Measurements from ENCODE around the gene TAF4B. TPM values are rescaled to one million over a fixed set of nuclear protein-coding genes. Genes with fewer than 3 reads are reported as not detected.
"Not testable (repeated sequence)": the region's sequence is repeated elsewhere in the genome, so short reads cannot be mapped to it uniquely, and the experiment has no call there.

Gene TAF4B
- total RNA-seq, 1 donor from 2014 or later, result 1.5 TPM

DNA sequence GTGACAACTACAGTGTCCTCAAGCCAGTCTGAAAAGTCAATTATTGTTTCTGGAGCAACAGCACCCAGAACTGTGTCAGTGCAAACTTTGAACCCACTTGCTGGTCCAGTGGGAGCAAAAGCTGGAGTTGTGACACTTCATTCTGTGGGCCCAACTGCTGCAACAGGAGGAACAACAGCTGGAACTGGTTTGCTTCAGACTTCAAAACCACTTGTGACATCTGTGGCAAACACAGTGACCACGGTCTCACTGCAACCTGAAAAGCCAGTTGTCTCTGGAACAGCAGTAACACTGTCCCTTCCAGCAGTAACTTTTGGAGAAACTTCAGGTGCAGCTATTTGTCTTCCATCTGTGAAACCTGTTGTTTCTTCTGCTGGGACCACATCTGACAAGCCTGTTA, 59.8 kb downstream of the TAF4B start:
- no peaks in the 10 kb centered on the region for H3K27me3 Mint-ChIP-seq (ENCODE audit: low read depth)
- H3K27ac Mint-ChIP-seq (ENCODE audit: unreplicated experiment), result no peak overlapping the region
- H3K36me3 Mint-ChIP-seq (ENCODE audit: low read depth), result peaks cover 6% of the 10 kb centered on the region
- no peak overlapping the region for H3K4me3 Mint-ChIP-seq
- DNase-seq (ENCODE audit: low read depth, low spot score), result no peak
- no peaks in the 10 kb centered on the region for H3K4me1 Mint-ChIP-seq
- H3K9me3 Mint-ChIP-seq, result no peaks in the 10 kb centered on the region
- TF ChIP-seq, protein P1, sequence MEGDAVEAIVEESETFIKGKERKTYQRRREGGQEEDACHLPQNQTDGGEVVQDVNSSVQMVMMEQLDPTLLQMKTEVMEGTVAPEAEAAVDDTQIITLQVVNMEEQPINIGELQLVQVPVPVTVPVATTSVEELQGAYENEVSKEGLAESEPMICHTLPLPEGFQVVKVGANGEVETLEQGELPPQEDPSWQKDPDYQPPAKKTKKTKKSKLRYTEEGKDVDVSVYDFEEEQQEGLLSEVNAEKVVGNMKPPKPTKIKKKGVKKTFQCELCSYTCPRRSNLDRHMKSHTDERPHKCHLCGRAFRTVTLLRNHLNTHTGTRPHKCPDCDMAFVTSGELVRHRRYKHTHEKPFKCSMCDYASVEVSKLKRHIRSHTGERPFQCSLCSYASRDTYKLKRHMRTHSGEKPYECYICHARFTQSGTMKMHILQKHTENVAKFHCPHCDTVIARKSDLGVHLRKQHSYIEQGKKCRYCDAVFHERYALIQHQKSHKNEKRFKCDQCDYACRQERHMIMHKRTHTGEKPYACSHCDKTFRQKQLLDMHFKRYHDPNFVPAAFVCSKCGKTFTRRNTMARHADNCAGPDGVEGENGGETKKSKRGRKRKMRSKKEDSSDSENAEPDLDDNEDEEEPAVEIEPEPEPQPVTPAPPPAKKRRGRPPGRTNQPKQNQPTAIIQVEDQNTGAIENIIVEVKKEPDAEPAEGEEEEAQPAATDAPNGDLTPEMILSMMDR (conservative IDR thresholded peaks at IDR 0.05), result no peak

- Mint-ChIP-seq H3K4me3 (no peak overlapping the region), H3K9me3 (no peaks in the 10 kb centered on the region), H3K27ac (ENCODE audit: unreplicated experiment) (no peak overlapping the region), H3K36me3 (ENCODE audit: low read depth) (peaks cover 6% of the 10 kb centered on the region), H3K4me1 (no peaks in the 10 kb centered on the region), H3K27me3 (ENCODE audit: low read depth) (no peaks in the 10 kb centered on the region)
- DNase-seq (ENCODE audit: low read depth, low spot score), result no peak
- TF ChIP-seq, protein P1 (conservative IDR thresholded peaks at IDR 0.05), result no peak
Measured at GRCh38 chr18:26287644-26288043, 61.4 kb downstream of the TAF4B start.

DNA sequence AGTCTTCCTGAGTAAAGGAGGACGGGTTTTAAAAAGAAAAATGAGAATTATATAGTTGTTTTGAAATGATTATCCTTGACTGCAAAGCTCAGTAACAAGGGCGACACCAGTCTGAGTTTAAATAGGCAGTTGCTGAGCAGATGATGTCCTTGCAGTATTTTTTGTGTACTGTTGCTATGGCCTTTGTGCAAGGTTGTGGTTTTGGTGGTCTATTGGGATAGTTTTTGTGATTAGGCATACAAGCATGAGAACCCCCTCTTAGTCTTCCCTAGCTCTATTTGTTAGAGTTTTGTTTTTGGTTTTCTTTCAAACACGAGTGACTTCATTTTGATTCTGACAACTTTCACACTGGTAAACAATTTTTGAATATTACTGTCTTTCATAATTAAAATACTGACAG, 64.1 kb downstream of the TAF4B start:
- no peak for DNase-seq (ENCODE audit: low read depth, low spot score)
- TF ChIP-seq, protein P1 (conservative IDR thresholded peaks at IDR 0.05), result no peak
- H3K4me3 Mint-ChIP-seq, result no peak overlapping the region
- H3K27me3 Mint-ChIP-seq (ENCODE audit: low read depth), result no peaks in the 10 kb centered on the region
- no peak overlapping the region for H3K27ac Mint-ChIP-seq (ENCODE audit: unreplicated experiment)
- no peaks in the 10 kb centered on the region for H3K9me3 Mint-ChIP-seq
- no peaks in the 10 kb centered on the region for H3K36me3 Mint-ChIP-seq (ENCODE audit: low read depth)
- H3K4me1 Mint-ChIP-seq, result no peaks in the 10 kb centered on the region

GRCh38 chr18:26293982-26294381, 67.7 kb downstream of the TAF4B start:
- Mint-ChIP-seq H3K4me3 (no peak overlapping the region), H3K27ac (ENCODE audit: unreplicated experiment) (no peak overlapping the region), H3K27me3 (ENCODE audit: low read depth) (no peaks in the 10 kb centered on the region), H3K36me3 (ENCODE audit: low read depth) (no peaks in the 10 kb centered on the region), H3K9me3 (no peaks in the 10 kb centered on the region), H3K4me1 (peaks cover 7% of the 10 kb centered on the region)
- TF ChIP-seq, protein P1 (conservative IDR thresholded peaks at IDR 0.05), result no peak
- DNase-seq (ENCODE audit: low read depth, low spot score), result no peak

DNA sequence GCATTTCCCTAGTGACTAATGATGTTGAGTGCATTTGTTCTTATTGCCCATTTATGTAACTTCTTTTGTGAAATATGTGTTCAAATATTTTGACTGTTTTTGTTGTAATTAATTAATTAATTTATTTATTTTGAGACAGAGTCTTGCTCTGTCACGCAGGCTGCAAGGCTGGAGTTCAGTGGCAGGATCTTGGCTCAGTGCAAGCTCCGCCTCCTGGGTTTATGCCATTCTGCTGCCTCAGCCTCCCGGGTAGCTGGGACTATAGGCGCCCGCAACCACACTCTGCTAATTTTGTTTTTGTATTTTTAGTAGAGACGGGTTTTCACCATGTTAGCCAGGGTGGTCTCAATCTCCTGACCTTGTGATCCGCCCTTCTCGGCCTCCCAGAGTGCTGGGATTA, 71.9 kb downstream of the TAF4B start:
- TF ChIP-seq, protein P1 (conservative IDR thresholded peaks at IDR 0.05), result no peak
- H3K27me3 Mint-ChIP-seq (ENCODE audit: low read depth), result no peaks in the 10 kb centered on the region
- peaks cover 11% of the 10 kb centered on the region for H3K4me1 Mint-ChIP-seq
- H3K27ac Mint-ChIP-seq (ENCODE audit: unreplicated experiment), result no peak overlapping the region
- no peak for DNase-seq (ENCODE audit: low read depth, low spot score)
- no peaks in the 10 kb centered on the region for H3K9me3 Mint-ChIP-seq
- H3K36me3 Mint-ChIP-seq (ENCODE audit: low read depth), result no peaks in the 10 kb centered on the region
- H3K4me3 Mint-ChIP-seq, result no peak overlapping the region

DNA sequence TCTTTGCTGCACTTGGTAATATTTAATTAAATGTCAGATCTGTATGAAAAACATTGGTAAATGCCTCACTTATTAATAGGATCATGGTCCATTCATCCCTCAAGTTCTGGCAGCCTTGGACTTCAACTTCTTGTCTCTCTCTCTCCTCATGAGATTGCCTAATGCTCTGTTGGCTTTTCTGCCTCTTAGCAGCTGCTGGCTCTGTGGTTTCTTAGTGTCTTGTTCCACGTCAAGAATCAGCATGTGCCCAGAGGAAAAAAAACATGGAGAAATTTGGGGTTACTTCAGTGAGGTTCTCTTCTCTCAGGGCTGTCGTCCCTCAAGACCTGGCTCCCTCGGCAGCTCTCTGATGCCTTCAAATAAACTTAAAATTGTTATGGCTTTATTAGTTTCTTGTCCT, 75.4 kb downstream of the TAF4B start:
- no peak for DNase-seq (ENCODE audit: low read depth, low spot score)
- H3K27ac Mint-ChIP-seq (ENCODE audit: unreplicated experiment), result no peak overlapping the region
- H3K36me3 Mint-ChIP-seq (ENCODE audit: low read depth), result no peaks in the 10 kb centered on the region
- H3K4me1 Mint-ChIP-seq, result peaks cover 3% of the 10 kb centered on the region
- TF ChIP-seq, protein P1 (conservative IDR thresholded peaks at IDR 0.05), result no peak
- no peak overlapping the region for H3K4me3 Mint-ChIP-seq
- H3K9me3 Mint-ChIP-seq, result no peaks in the 10 kb centered on the region
- no peaks in the 10 kb centered on the region for H3K27me3 Mint-ChIP-seq (ENCODE audit: low read depth)

DNA sequence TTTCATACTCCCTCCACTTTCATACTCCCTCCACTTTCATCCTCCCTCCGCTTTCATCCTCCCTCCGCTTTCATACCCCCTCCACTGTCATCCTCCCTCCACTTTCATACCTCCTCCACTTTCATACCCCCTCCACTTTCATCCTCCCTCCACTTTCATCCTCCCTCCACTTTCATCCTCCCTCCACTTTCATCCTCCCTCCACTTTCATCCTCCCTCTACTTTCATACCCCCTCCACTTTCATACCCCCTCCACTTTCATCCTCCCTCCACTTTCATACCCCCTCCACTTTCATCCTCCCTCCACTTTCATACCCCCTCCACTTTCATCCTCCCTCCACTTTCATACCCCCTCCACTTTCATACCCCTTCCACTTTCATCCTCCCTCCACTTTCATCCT, 77.0 kb downstream of the TAF4B start:
- not testable (repeated sequence) for H3K27ac Mint-ChIP-seq (ENCODE audit: unreplicated experiment); H3K36me3 Mint-ChIP-seq (ENCODE audit: low read depth); H3K9me3 Mint-ChIP-seq

More for the DNA sequence above, 77.0 kb downstream of the TAF4B start:
- not testable (repeated sequence) for H3K4me3 Mint-ChIP-seq; H3K4me1 Mint-ChIP-seq; H3K27me3 Mint-ChIP-seq (ENCODE audit: low read depth); DNase-seq (ENCODE audit: low read depth, low spot score)

Measured in neural crest cell (in vitro differentiated cells).